Measurements from ENCODE around the gene ABCB10.

- TF ChIP-seq EZH2phosphoT487 (IDR thresholded peaks at IDR 0.05; ENCODE audit: insufficient read depth, low read depth) (no peak), EZH2 (IDR thresholded peaks at IDR 0.05; ENCODE audit: insufficient read depth, poor library complexity, severe bottlenecking) (no peak)
Measured at GRCh38 chr1:229581485-229581884, 23.0 kb upstream of the ABCB10 start.
